ELF-1 (cell line): ENCODE measurements around the gene CSGALNACT2.
"Not testable (repeated sequence)": the region's sequence is repeated elsewhere in the genome, so short reads cannot be mapped to it uniquely, and the experiment has no call there.

Experiments
- DNase-seq: peaks from one replicate; pipeline ENCODE4 v3.0.0-alpha.2; 2016; ENCODE audit warnings: low read depth, low spot score

The CSGALNACT2 gene

DNA sequence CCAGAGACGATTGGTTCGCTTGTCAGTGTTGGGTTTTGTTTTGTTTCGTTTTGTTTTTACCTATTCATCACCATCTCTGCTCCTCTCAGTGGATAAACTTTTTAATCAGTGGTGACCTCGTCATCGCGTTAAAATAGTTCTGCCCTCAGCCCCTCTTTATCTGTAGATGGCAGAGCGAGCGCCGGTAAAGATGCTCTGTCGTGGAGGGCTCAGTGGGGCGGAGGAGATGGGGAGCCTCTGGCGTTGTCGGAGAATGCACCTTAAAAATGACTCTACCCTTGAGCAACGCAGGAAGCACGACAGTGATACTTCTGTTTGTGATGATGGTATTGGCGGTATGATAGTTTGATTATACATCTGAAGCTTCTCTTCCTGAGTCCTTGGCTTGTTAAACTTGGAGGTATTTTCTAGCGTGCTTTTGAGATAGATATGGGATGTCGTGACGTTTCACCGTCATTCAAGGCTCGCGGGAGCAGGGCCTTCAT, 554 bp downstream of the CSGALNACT2 start:
- DNase-seq = no peak

DNA sequence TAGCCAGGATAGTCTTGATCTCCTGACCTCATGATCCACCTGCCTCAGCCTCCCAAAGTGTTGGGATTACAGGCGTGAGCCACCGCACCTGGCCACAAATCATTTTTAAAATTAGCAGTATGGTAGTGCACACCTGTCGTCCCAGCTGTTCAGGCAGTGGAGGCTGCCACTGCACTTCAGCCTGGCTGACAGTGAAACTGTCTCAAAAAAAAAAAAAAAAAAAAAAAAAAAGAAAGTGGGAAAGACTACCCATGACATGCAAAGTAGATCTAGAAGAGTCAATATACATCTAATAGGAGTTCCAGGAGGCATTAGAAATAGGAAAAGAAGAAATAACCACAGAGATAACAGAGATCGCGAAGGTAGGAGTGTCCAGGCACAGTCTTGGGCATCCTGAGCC, 3.2 kb downstream of the CSGALNACT2 start:
- no peak for DNase-seq

DNA sequence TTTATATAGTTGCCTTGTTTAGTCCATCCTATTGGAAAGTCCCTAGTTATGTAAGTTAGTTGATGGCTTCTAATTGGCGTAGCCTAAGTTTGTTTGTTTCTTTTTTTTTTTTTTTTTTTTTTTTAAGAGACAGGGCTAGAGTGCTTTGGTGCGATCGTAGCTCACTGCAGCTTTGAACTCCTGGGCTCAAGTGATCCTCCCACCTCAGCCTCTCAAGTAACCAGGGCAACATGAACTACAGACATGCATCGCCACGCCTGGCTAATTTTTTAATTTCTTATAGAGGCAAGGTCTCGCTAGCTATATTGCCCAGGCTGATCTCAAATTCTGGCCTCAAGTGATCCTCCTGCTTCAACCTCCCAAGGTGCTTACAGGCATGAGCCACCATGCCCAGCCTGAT, 7.1 kb downstream of the CSGALNACT2 start:
- DNase-seq = no peak

DNA sequence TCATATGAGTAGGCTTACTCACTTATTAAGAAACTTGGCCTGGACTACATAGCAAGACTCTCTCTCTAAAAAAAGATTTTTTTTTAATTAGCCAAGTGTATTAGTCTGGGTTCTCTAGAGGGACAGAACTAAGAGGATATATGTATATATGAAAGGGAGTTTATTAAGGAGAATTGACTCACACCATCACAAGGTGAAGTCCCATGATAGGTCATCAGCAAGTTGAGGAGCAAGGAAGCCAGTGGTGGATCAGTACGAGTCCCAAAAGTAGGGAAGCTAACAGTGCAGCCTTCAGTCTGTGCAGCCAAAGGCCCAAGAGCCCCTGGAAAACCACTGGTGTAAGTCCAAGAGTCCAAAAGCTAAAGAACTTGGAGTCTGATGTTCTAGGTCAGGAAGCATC, 7.7 kb downstream of the CSGALNACT2 start:
- not testable (repeated sequence) for DNase-seq

DNA sequence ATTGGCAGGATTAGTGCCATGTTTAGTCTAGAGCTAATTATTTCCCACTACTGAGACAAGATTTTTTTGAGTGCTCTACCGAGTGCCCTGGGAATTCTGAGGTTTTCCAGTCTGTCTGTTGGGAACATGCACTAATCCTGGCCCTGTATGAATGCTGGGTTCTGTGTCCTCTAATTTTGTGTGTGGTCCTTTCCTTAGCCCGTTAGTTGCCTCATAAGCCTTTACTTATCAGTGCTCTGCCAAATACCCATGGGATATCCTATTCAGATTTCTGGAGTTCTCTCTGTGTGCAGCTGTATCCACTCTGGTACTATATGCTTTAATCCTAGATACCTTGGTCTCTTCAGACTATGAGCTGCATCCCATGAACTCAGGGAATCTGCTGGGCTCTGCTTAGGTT, 13.1 kb downstream of the CSGALNACT2 start:
- DNase-seq = no peak

DNA sequence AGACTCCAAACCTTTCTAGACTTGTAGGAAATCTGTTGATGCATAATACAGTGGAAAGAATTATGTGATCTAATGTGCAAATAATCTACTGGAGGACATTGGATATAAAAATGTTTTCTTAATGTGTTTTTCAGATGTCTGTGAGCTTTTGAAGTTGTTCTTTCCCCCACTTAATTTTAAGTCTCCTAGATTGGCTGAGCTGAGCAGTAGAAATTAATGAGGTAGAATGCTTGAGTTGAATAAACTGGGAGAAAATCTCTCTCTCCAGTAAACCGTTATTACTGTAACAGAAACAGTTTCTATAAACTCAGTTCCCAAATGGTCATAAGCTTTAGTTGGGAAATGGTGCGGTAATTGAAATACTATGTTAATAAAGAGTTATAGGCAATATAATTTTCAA, 15.7 kb downstream of the CSGALNACT2 start:
- DNase-seq = no peak

DNA sequence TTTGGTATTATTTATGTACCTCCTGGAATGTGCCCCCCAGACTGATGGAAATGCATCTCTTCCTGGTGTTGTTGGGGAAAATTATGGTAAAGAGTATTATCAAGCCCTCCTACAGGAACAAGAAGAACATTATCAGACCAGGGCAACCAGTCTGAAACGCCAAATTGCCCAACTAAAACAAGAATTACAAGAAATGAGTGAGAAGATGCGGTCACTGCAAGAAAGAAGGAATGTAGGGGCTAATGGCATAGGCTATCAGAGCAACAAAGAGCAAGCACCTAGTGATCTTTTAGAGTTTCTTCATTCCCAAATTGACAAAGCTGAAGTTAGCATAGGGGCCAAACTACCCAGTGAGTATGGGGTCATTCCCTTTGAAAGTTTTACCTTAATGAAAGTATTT, 17.0 kb downstream of the CSGALNACT2 start:
- no peak for DNase-seq

DNA sequence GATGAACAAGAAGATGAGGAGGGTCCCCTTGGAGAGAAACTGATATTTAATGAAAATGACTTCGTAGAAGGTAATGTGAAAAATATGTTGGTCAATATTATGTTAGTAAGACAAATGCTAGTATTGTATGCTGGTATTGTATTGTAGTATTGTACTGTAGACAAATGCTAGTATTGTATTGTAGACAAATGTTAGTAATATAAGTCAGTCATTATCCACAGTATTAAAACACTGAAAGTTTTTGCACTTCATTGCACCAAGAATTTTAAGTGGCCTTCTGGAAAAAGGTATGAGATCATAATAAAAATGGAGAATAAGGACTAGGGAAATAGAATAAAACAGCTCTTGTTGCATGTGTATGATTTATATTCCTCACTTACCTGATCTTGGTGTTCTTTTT, 17.5 kb downstream of the CSGALNACT2 start:
- no peak for DNase-seq

DNA sequence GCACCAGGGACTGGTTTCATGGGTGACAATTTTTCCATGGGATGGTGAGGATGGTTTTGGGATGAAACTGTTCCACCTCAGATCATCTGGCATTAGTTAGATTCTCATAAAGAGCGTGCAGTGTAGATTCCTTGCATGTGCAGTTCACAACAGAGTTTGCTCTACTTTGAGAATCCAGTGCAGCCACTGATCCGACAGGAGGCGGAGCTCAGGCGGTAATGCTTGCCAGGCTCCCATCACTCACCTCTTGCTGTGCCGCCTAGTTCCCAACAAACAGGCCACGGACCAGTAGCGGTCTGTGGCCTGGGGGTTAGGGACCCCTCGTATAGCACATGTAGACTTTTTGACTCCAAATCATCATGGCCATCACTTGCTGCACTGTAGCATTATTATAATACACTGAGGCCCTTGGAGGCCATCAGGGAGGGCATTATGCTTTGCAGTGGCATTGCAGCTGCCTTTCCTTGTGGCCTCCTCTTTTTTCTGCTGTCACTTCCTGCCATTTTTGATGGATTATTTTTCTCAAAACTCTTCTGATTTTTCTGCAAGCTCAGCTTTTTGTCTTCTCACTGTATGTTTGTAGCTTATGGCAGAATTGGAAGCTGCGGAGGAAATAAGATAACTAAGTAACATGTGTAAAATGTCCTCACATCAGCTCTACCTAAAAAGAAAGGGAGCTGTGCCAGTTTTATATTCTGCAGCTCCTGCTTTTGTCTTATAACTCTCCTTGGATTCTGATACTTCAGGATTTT, 18.5 kb downstream of the CSGALNACT2 start:
- DNase-seq = no peak

DNA sequence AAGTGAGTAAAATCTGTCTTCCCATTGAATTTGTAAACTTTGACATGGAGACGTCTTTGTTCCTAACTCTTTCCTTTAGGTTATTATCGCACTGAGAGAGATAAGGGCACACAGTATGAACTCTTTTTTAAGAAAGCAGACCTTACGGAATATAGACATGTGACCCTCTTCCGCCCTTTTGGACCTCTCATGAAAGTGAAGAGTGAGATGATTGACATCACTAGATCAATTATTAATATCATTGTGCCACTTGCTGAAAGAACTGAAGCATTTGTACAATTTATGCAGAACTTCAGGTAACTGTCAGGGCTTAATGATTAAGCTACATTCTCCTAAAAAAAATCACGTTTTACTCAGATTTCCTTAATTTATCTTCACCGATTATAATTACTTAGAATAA, 20.4 kb downstream of the CSGALNACT2 start:
- no peak for DNase-seq

DNA sequence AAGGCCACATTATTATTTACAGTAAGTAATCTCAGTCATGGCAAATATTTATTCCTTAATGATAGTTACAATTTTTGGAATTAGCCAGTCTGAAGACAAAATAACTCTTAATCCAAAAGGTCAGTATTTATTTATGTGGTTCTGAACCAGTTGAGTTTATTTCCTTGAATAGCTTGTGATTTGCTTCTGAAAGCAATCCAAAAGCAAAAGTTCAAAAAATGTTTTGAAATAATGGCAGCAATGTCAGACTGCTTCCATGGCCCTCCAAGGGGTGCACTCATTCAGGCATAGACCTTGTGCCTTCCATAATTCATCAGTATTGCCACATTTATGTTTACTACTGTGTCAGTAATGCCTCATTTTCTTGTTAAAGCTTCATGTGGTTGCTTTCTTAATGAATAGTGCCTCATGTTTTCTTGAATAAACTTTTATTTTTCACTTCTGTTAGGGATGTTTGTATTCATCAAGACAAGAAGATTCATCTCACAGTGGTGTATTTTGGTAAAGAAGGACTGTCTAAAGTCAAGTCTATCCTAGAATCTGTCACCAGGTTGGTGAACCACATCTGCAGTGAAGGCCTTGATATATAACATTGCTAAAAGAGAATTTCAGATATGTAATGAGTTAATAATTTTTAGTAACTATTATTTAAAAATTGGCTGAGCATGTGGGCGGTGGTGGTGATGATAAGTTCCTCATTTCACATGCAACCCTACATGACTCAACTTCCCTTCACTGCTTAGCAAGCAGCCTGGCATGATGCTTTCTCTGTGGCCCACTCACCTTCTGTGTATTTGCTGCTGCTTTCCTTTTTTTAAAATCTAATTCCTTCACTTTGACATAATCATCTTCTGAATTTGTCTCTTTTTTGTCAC, 22.0 kb downstream of the CSGALNACT2 start:
- DNase-seq = no peak

DNA sequence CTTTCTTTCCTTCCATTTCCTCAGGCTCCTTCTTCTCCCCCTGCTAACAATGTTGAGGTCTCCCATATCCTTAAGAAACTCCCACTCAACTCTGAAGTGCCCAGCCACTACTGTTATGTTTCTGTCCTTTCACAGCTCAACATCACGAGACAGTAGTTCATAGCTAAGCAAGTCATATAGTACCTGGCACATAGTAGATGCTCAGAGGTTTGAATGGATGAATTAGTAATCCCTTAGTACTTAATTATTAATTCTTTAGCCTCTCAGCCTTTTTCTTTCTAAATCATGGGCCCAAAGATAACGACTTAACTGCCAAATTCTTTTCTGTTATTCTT, 22.6 kb downstream of the CSGALNACT2 start:
- no peak for DNase-seq

DNA sequence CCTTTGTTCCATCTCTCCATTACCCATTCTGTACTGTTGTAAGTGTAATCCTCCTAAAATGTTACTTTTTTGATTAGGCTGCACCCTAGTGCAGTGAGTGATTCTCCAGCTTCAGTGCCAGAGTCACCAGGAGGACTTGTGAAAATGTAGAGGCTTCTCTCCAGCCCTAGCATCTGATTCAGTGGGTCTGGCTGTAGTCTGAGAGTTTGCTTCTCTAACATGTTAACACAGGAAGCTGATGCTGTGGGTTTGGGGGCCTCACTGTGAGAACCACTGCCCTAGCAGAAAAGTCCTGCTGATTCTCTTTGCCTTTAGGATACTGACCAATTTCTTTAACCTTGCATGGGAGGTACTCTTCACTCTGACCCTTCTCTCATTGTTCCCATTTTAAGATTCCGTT, 24.4 kb downstream of the CSGALNACT2 start:
- DNase-seq = no peak

DNA sequence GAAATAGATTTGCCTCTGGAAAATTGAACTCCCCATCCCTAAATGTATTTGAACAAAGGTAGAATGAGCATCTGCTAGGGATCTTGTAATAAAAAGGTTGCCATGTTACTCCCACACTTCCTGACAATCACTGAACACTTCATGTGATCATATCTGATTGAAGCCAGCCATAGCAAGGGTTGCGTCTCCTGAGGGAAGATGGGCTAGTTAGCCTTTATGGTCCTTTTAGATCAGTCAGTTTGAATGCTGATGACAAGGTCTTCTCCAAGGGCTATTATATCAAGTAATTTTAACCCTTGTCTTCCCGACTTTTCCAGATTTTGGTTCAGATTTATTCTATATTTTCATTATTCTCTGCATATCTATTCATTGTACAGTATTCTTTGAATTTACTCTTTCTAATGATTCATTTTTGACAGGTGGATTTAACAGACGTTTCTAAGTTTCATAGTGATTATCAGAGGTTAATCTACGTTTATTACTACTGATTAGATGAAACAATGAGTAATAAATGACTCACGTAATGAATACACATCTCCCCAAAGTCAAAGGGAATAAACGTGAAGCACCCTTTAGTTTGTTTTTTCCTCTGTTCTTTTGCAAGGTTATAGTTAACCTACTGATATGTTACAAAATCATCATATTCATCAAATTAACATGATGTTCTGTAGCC, 28.1 kb downstream of the CSGALNACT2 start:
- DNase-seq = no peak

DNA sequence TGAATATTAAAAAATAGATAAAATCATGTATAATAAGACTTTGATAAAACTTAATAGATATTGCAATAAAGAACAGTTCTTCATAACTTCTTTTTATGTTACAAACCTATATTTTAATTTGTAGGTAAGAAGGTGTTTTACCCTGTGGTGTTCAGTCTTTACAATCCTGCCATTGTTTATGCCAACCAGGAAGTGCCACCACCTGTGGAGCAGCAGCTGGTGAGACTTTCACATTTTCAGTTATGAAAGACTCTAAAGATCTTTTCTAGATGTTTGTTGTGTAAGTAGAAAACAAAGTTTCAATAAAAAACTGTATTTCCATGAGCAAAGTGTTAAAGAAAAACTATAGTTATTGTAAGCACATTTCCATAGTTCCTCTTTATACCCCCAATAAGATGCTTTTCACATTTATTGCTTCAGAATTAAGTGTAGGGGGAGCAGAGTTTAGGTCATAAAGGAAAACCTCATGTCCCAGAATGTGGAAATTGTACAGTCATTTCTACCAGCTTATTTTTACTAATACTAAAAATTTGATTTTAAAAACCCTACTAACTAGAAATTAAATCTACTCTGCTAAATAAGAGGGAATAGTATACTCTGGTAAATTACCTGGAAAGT, 28.7 kb downstream of the CSGALNACT2 start:
- no peak for DNase-seq

DNA sequence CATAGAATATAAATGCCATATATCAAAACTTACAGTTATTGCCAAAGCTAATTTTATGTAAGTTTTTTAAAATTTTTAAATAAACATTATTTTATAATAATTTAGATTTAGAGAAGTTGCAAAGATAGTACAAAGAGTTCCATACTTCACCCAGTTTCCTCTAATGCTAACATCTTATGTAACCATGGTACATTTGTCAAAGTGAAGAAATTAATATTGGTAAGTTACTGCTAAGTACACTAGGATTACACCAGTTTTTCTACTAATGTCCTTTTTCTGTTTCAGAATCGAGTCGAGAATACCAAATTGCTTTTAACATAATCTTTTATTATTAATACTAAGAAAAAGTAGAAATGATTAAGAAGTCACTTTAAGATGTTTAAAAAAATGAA, 29.2 kb downstream of the CSGALNACT2 start:
- no peak for DNase-seq

DNA sequence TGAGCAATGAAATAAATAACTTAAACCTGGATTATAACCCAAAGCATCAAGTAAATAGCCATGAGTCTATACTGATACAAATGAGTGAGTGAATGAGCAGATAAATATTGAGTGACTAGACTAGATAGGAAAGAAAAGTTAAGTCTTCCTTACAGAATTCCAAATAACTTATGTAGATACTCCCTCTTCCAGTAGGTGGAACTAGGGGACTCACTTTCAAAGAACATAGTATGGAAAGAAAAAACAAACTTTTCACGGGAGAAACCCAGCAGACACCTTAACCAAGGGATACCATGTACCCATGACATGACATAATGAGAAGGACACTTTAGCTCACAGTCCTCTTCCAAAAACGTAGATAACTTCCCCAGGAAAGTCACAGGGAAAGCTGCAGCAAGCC, 32.2 kb downstream of the CSGALNACT2 start:
- no peak for DNase-seq

DNA sequence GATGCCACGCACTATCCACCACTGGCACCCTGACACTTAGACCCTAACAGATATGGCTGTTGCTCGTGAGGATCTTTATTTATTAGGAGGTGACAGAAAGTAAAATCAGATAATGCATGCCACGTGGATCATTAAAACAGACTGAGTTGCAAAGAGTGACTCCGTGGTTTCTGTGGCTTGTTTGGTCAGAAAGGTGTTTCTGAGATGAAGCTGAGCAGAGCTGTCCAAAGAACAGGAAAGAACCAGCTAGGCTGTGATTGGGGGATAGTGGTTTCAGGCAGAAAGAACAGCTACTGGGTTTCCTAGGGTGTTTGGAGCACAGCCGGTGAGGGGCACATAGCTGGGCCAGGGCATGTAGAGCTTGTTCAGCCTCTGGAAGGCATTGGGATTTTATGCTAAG, 34.4 kb downstream of the CSGALNACT2 start:
- DNase-seq = no peak

DNA sequence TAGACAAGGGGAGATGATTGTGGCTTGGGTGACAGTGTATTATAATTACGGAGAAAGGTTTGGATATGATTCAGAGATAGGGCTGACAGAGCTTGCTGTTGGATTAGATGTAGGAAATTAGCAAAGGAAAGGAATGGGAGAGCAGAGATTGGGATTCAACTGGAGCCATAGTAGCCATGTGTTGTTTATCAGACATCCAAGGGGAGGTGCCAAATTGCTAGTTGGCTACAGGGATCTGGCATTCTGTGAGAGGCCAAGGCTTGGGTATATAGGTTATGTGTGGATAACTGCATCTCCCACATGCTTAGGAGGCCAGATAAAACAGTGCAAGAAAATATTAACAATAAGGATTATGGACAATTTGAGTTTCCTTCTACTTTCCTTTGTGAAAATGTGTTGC, 34.9 kb downstream of the CSGALNACT2 start:
- no peak for DNase-seq

DNA sequence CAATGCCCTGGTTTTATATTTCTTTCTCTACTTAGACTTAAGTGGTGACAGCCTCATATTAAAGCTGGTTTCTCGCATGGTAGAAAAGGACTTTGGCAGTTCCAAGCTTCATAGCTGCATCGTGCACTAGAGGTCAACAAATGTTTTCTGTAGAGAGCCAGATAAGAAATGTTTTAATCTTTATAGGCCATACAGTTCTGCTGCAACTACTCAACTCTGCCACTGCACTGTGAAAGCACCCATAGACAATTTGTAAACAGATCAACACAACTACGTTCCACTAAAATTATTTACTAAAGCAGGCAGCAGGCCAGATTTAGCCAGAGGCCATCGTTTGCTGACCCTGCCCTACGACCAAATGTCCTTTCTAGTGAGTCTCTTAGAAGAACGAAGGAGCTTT, 36.7 kb downstream of the CSGALNACT2 start:
- no peak for DNase-seq

DNA sequence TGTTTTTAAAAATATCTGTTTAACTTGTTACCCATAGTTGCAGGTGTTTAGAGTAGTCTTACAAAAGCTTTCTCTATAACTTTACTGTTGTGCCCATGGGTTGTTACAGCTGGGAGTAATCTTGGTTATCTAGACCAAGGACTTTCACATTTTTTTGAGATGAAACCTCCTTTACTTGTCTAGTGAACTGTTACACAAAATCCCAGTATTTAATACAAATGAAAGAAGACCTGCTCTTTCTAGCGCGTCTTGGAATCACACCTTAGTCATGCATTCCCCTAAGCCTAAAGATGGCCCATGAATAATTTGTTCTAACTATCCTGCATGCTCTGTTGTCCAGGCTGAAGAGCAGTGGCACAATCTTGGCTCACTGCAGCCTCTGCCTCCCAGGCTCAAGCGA, 38.0 kb downstream of the CSGALNACT2 start:
- DNase-seq = no peak

DNA sequence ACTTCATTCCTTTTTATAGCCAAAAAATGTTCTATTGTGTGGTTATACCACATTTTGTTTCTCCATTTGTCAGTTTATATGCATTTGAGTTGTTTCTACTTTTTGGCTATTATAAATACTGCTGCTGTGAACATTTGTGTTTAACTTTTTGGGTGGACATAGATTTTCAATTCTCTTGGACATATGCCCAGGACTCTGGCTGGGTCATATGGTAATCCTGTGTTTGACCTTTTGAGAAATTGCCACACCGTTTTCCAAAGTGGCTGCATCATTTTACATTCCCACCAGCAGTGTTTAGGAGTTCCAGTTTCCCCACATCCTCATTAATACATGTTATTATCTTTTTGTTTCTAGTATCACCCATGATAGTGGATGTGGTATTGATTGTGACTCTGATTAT, 39.4 kb downstream of the CSGALNACT2 start:
- DNase-seq = no peak
